A549 (cell line): ENCODE results near the gene TRAK1. TPM values are rescaled to one million over a fixed set of nuclear protein-coding genes. Genes with fewer than 3 reads are reported as not detected.

ENCODE experiments used
- ATAC-seq, 2 experiments: fragments of 200-7000 bp in 1 of 2; fragments of >200 bp in 1 of 2; cut with Nextera tagmentation in 1 of 2; cut with Tn5 transposase in 1 of 2; 3 replicates each; pipeline versions ENCODE4 v1.8.0 to v1.9.1; 2018 to 2020; ENCODE audit warnings: mild to moderate bottlenecking in 1 of 2, moderate library complexity in 1 of 2
- CTCF ChIA-PET: fragments of 300-600 bp; sonication (Branson Sonifier 250); formaldehyde crosslinking; extraction: SDS; loops from one replicate; lab custom pipeline; 2021; ENCODE audit warnings: antibody characterized with exemption, inconsistent platforms; lab: Yijun Ruan, JAX
- POLR2A ChIA-PET: fragments of 350-600 bp; formaldehyde crosslinking; extraction: SDS; loops from one replicate; lab custom pipeline; 2021; ENCODE audit warnings: antibody characterized with exemption, inconsistent platforms; lab: Yijun Ruan, JAX
- DNase-seq, 2 experiments: peaks; one replicate each; pipeline versions ENCODE4 v3.0.0 to v3.0.0-alpha.2; 2011 to 2016; ENCODE audit warnings: low read depth in 1 of 2, low spot score in 1 of 2
- FAIRE-seq: peaks from 2 replicates; lab custom pipeline; 2011; peaks lifted over from hg19 to GRCh38; lab: Jason Lieb, UNC
- H3K27ac ChIP-seq, 2 experiments: fragments of >200 bp; sonication (Bioruptor Twin); formaldehyde crosslinking; 3 replicates each; pipeline ENCODE4 v1.5.1; 2016 to 2017
- H3K4me1 ChIP-seq: fragments of >200 bp; sonication (Bioruptor Twin); formaldehyde crosslinking; 3 replicates; pipeline ENCODE4 v1.6.1; 2016
- H3K4me2 ChIP-seq: fragments of >200 bp; sonication (Bioruptor Twin); formaldehyde crosslinking; 3 replicates; pipeline ENCODE4 v1.6.1; 2016
- H3K4me3 ChIP-seq: fragments of >200 bp; sonication (Bioruptor Twin); formaldehyde crosslinking; 3 replicates; pipeline ENCODE4 v1.5.1; 2016
- H3K9me3 ChIP-seq: fragments of >200 bp; sonication (Bioruptor Twin); formaldehyde crosslinking; 3 replicates; pipeline ENCODE4 v1.6.1; 2016
- BCL3 ChIP-seq: fragments of >200 bp; sonication (Bioruptor Twin); formaldehyde crosslinking; IDR thresholded peaks from 3 replicates; pipeline ENCODE4 v1.6.1; 2016
- CBX8 ChIP-seq: fragments of 200-600 bp; sonication (generic); IDR thresholded peaks from 2 replicates; pipeline ENCODE4 v1.6.1; 2016
- CHD4 ChIP-seq: fragments of 200-600 bp; sonication (generic); IDR thresholded peaks from 2 replicates; pipeline ENCODE4 v1.6.1; 2016; ENCODE audit warnings: antibody characterized with exemption, mild to moderate bottlenecking, borderline replicate concordance
- EP300 ChIP-seq, 2 experiments: fragments of >200 bp; sonication (Bioruptor Twin); formaldehyde crosslinking; IDR thresholded peaks; 2 replicates in 1 of 2; 3 replicates in 1 of 2; pipeline ENCODE4 v1.6.1; 2016 to 2017
- HES2 ChIP-seq: fragments of >200 bp; sonication (Bioruptor Twin); formaldehyde crosslinking; IDR thresholded peaks from 2 replicates; pipeline ENCODE4 v1.6.1; 2016
- JUN ChIP-seq, 2 experiments: fragments of >200 bp; sonication (Bioruptor Twin); formaldehyde crosslinking; IDR thresholded peaks; 2 replicates in 1 of 2; 3 replicates in 1 of 2; pipeline ENCODE4 v1.6.1; 2016 to 2017
- KDM1A ChIP-seq: fragments of 200-600 bp; sonication (generic); IDR thresholded peaks from 2 replicates; pipeline ENCODE4 v1.6.1; 2016; ENCODE audit warnings: low read depth, mild to moderate bottlenecking
- MAFK ChIP-seq: fragments of 450-650 bp; IDR thresholded peaks from 2 replicates; pipeline ENCODE4 v1.6.1; 2014; ENCODE audit not compliant: partially characterized antibody
- NFE2L2 ChIP-seq: fragments of 150-350 bp; conservative IDR thresholded peaks from 2 replicates; pipeline ENCODE4 v1.6.1; 2014; ENCODE audit warnings: low read length
- NR3C1 ChIP-seq: fragments of >200 bp; sonication (Bioruptor Twin); formaldehyde crosslinking; IDR thresholded peaks from 3 replicates; pipeline ENCODE4 v1.6.1; 2017
- PBX3 ChIP-seq: IDR thresholded peaks from 2 replicates; pipeline ENCODE4 v1.6.1; 2012
- POLR2A ChIP-seq: IDR thresholded peaks from 2 replicates; pipeline ENCODE4 v1.6.1; 2012; ENCODE audit warnings: mild to moderate bottlenecking, low read length
- RFX5 ChIP-seq: fragments of 450-650 bp; IDR thresholded peaks from 2 replicates; pipeline ENCODE4 v1.7.1; 2014; ENCODE audit warnings: antibody characterized with exemption, mild to moderate bottlenecking, moderate library complexity
- SREBF2 ChIP-seq: fragments of 450-650 bp; IDR thresholded peaks from 2 replicates; pipeline ENCODE4 v1.6.1; 2014; ENCODE audit warnings: mild to moderate bottlenecking, moderate library complexity
- TFCP2L1 ChIP-seq: fragments of 250-450 bp; sonication (Bioruptor Pico); IDR thresholded peaks from 2 replicates; pipeline ENCODE4 v1.5.0; 2021; ENCODE audit warnings: mild to moderate bottlenecking
- TP53 ChIP-seq: fragments of 250-450 bp; sonication (Bioruptor Pico); IDR thresholded peaks from 2 replicates; pipeline ENCODE4 v1.5.0; 2021; ENCODE audit warnings: mild to moderate bottlenecking, moderate library complexity
- ZC3H11A ChIP-seq: fragments of 450-650 bp; IDR thresholded peaks from 2 replicates; pipeline ENCODE4 v1.6.1; 2014; ENCODE audit warnings: antibody characterized with exemption, mild to moderate bottlenecking
- WGBS: methylation state at CpG from one replicate; pipeline ENCODE4 v1.1.6; 2017; ENCODE audit errors: missing lambda C conversion rate; 5-methylcytosine and 5-hydroxymethylcytosine counted together
- polyA plus RNA-seq, 4 experiments: library from polyadenylated mRNA; depleted of rRNA in 3 of 4; stranded (reverse); fragments of >200 nt; fragmentation: RNase III in 1 of 4; extraction: RNeasy Plus Mini Kit Qiagen cat#74134 plus additional on column Dnase treatment in 1 of 4; gene quantifications; 2 replicates in 3 of 4; 3 replicates in 1 of 4; pipeline ENCODE4 v1.2.3, GENCODE V29; 2011 to 2017
- TF ChIP-seq, protein P1 (sequence below): fragments of >200 bp; sonication (Bioruptor Twin); formaldehyde crosslinking; IDR thresholded peaks from 3 replicates; pipeline ENCODE4 v1.5.1; 2016
- TF ChIP-seq, protein P2 (sequence below): fragments of 200-600 bp; sonication (generic); IDR thresholded peaks from 2 replicates; pipeline ENCODE4 v1.6.1; 2016; ENCODE audit warnings: antibody characterized with exemption, mild to moderate bottlenecking, moderate library complexity

Gene TRAK1
- polyA plus RNA-seq, 2 of the 4 experiments (the other 2 are of a cell fraction), result 12.2 to 22.3 TPM

DNA sequence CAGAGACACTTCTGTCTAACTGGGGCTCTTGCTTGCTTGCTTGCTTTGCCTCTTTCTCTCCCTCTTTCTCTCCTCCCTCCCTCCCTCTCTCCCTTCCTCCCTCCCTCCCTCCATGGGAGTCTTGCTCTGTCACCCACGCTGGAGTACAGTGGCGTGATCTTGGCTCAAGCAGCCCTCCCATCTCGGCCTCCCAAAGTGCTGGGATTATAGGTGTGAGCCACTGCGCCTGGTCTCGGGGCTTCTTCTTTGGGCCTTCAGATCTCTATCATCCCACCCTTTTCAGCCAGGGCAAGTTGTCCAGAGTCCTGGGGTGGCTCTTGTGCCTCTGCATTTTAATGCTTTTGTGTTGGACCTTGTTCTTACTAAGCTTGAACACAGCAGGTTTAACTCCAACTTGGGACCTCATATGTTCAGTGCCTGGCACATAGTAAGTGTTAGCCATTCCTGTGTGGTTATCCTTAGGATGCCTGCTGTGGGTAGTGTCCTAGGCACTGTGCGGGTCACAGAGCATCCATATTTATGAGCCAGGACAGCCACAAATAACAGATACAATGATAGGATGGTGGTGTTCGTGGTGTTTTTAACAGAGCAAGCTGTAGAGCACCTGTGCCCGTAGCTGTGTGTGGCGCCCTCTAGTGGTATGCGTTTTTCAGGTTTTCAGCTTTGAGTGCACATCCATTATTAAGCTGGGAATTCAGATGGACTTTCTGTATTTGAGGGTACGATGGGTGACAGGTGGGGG is 99.7 kb downstream of the TRAK1 start (continued):
- TF ChIP-seq JUN (IDR thresholded peaks at IDR 0.05), result no peak
- TF ChIP-seq EP300 (IDR thresholded peaks at IDR 0.05), result no peak
- TF ChIP-seq NFE2L2, result no peak

DNA sequence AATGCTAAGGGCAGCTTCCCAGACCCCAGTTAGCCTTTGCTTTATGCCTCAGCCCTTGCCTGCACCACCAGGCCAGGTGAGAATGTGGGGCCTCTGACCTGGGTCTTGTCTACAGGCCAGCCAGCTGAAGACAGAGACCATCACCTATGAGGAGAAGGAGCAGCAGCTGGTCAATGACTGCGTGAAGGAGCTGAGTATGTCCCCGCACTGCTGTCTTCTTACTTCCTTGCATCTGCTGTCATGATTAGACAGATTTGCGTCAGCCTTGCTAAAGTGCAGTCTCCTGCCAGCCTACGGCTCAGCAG is 100.2 kb downstream of the TRAK1 start:
- no peak overlapping the region for H3K4me3 ChIP-seq

GRCh38 chr3:42192334-42193200 is 101.4 kb downstream of the TRAK1 start:
- H3K4me2 ChIP-seq, result no peak overlapping the region
- FAIRE-seq, result no peak
- no peak for ATAC-seq
- no peak for TF ChIP-seq NFE2L2
- no peak for TF ChIP-seq TFCP2L1
- TF ChIP-seq NR3C1, result no peak
- no peak for TF ChIP-seq CBX8
- no peak for TF ChIP-seq POLR2A
- no peak for TF ChIP-seq CHD4
- TF ChIP-seq PBX3, result no peak
- TF ChIP-seq HES2, result no peak
- TF ChIP-seq BCL3, result no peak
- TF ChIP-seq, protein P1, sequence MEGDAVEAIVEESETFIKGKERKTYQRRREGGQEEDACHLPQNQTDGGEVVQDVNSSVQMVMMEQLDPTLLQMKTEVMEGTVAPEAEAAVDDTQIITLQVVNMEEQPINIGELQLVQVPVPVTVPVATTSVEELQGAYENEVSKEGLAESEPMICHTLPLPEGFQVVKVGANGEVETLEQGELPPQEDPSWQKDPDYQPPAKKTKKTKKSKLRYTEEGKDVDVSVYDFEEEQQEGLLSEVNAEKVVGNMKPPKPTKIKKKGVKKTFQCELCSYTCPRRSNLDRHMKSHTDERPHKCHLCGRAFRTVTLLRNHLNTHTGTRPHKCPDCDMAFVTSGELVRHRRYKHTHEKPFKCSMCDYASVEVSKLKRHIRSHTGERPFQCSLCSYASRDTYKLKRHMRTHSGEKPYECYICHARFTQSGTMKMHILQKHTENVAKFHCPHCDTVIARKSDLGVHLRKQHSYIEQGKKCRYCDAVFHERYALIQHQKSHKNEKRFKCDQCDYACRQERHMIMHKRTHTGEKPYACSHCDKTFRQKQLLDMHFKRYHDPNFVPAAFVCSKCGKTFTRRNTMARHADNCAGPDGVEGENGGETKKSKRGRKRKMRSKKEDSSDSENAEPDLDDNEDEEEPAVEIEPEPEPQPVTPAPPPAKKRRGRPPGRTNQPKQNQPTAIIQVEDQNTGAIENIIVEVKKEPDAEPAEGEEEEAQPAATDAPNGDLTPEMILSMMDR, result no peak
- no peak for TF ChIP-seq KDM1A
- no peak for TF ChIP-seq ZC3H11A

More for the DNA sequence above, 100.2 kb downstream of the TRAK1 start:
- no peaks in the 10 kb centered on the region for H3K9me3 ChIP-seq
- ATAC-seq, result peak in 1 of 2 experiments; percentile 66; a peak in 3 of 6 replicates
- 78% methylated on average over 4 of the region's 4 CpGs for WGBS
- 0 out of 6 replicates have a peak overlapping the region, but pooled peaks of 1 of the 2 experiments have one; percentile 35 for H3K27ac ChIP-seq
- H3K4me1 ChIP-seq, result no peaks in the 10 kb centered on the region
- CTCF ChIA-PET, result interaction anchor here (0.6 to 4.7 kb wide), 37 partner anchors 9 to 629 kb away, joined by 3 to 102 read pairs (median 4); no protein-coding TSS in a partner anchor
- POLR2A ChIA-PET, result interaction anchor here (0.9 kb wide), 1 partner anchor 72 kb away, joined by 3 read pairs; no protein-coding TSS in a partner anchor
- DNase-seq, result no peak
- TF ChIP-seq TP53 (CRISPR knock-in tag) (no peak), CHD4 (no peak), NFE2L2 (no peak), HES2 (no peak), BCL3 (no peak), RFX5 (no peak), MAFK (no peak), ZC3H11A (no peak), SREBF2 (no peak)
- TF ChIP-seq, protein P2, sequence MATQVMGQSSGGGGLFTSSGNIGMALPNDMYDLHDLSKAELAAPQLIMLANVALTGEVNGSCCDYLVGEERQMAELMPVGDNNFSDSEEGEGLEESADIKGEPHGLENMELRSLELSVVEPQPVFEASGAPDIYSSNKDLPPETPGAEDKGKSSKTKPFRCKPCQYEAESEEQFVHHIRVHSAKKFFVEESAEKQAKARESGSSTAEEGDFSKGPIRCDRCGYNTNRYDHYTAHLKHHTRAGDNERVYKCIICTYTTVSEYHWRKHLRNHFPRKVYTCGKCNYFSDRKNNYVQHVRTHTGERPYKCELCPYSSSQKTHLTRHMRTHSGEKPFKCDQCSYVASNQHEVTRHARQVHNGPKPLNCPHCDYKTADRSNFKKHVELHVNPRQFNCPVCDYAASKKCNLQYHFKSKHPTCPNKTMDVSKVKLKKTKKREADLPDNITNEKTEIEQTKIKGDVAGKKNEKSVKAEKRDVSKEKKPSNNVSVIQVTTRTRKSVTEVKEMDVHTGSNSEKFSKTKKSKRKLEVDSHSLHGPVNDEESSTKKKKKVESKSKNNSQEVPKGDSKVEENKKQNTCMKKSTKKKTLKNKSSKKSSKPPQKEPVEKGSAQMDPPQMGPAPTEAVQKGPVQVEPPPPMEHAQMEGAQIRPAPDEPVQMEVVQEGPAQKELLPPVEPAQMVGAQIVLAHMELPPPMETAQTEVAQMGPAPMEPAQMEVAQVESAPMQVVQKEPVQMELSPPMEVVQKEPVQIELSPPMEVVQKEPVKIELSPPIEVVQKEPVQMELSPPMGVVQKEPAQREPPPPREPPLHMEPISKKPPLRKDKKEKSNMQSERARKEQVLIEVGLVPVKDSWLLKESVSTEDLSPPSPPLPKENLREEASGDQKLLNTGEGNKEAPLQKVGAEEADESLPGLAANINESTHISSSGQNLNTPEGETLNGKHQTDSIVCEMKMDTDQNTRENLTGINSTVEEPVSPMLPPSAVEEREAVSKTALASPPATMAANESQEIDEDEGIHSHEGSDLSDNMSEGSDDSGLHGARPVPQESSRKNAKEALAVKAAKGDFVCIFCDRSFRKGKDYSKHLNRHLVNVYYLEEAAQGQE, result no peak
- no peak for FAIRE-seq
- H3K4me2 ChIP-seq, result no peak overlapping the region

More at GRCh38 chr3:42192334-42193200, 101.4 kb downstream of the TRAK1 start:
- ChIA-PET POLR2A (no interaction called here), CTCF (interaction anchor here (0.8 to 4.7 kb wide), 9 partner anchors 12 to 286 kb away, joined by 3 to 24 read pairs (median 11); no protein-coding TSS in a partner anchor)
- H3K4me3 ChIP-seq, result no peak overlapping the region
- no peaks in the 10 kb centered on the region for H3K4me1 ChIP-seq
- WGBS, result 95% methylated on average over 8 of the region's 8 CpGs
- DNase-seq, result no peak
- no peaks in the 10 kb centered on the region for H3K9me3 ChIP-seq
- H3K27ac ChIP-seq, result no peak overlapping the region
